Hepatocyte (in vitro differentiated cells): ENCODE results near the gene ROBO1. TPM values are rescaled to one million over a fixed set of nuclear protein-coding genes. Genes with fewer than 3 reads are reported as not detected.

ENCODE experiments used
- DNase-seq: peaks from one replicate; pipeline ENCODE4 v3.0.0-alpha.2; 2016; ENCODE audit warnings: low spot score
- H2AFZ ChIP-seq: fragments of 200-600 bp; sonication (generic); 2 replicates; pipeline ENCODE4 v1.6.0; 2016; ENCODE audit warnings: antibody characterized with exemption, mild to moderate bottlenecking
- H3K27ac ChIP-seq: fragments of 200-600 bp; sonication (generic); 2 replicates; pipeline ENCODE4 v1.5.1; 2016; ENCODE audit warnings: mild to moderate bottlenecking
- H3K27me3 ChIP-seq: fragments of 200-600 bp; sonication (generic); 2 replicates; pipeline ENCODE4 v1.6.1; 2016
- H3K36me3 ChIP-seq: fragments of 200-600 bp; sonication (generic); replicated peaks from 2 replicates; pipeline ENCODE4 v1.5.1; 2016; ENCODE audit warnings: low read depth; ENCODE audit not compliant: insufficient read depth
- H3K4me1 ChIP-seq: fragments of 200-600 bp; sonication (generic); 2 replicates; pipeline ENCODE4 v1.5.1; 2016; ENCODE audit warnings: mild to moderate bottlenecking, moderate library complexity; ENCODE audit not compliant: insufficient read depth
- H3K4me2 ChIP-seq: fragments of 200-600 bp; sonication (generic); 2 replicates; pipeline ENCODE4 v1.6.0; 2016
- H3K4me3 ChIP-seq: fragments of 200-600 bp; sonication (generic); 2 replicates; pipeline ENCODE4 v1.5.1; 2016; ENCODE audit warnings: mild to moderate bottlenecking
- H3K79me2 ChIP-seq: fragments of 200-600 bp; sonication (generic); 2 replicates; pipeline ENCODE4 v1.6.0; 2017; ENCODE audit warnings: mild to moderate bottlenecking
- H3K9me2 ChIP-seq: fragments of 200-600 bp; sonication (generic); replicated peaks from 2 replicates; pipeline ENCODE4 v1.6.0; 2017; ENCODE audit warnings: mild to moderate bottlenecking; ENCODE audit not compliant: insufficient read depth
- H3K9me3 ChIP-seq: fragments of 200-600 bp; sonication (generic); 2 replicates; pipeline ENCODE4 v1.5.1; 2016; ENCODE audit warnings: low read depth, mild to moderate bottlenecking
- H4K20me1 ChIP-seq: fragments of 200-600 bp; sonication (generic); 2 replicates; pipeline ENCODE4 v1.6.0; 2016; ENCODE audit warnings: mild to moderate bottlenecking; ENCODE audit not compliant: insufficient read depth, poor library complexity, severe bottlenecking
- EZH2 ChIP-seq: fragments of 200-600 bp; sonication (generic); IDR thresholded peaks from 2 replicates; pipeline ENCODE4 v1.6.1; 2016; ENCODE audit warnings: antibody characterized with exemption, mild to moderate bottlenecking, borderline replicate concordance
- EZH2phosphoT487 ChIP-seq: fragments of 200-600 bp; sonication (generic); IDR thresholded peaks from one replicate; pipeline ENCODE4 v1.6.1; 2018; ENCODE audit warnings: antibody characterized with exemption, mild to moderate bottlenecking, low read depth, moderate library complexity; ENCODE audit not compliant: unreplicated experiment, severe bottlenecking
- WGBS: methylation state at CpG from one replicate; pipeline ENCODE4 v1.1.6; 2016; ENCODE audit warnings: low lambda C conversion rate; ENCODE audit errors: missing lambda C conversion rate; 5-methylcytosine and 5-hydroxymethylcytosine counted together
- polyA plus RNA-seq: library from polyadenylated mRNA; unstranded; fragments of >200 nt; fragmentation: Nextera tagmentation; extraction: Ambion mirVana; gene quantifications from 2 replicates; pipeline ENCODE4 v1.2.1, GENCODE V29; 2016
- total RNA-seq: library from RNA; depleted of rRNA; stranded (reverse); fragments of >200 nt; gene quantifications from 2 replicates; pipeline ENCODE4 v1.2.3, GENCODE V29; 2014
- TF ChIP-seq, protein P1 (sequence below): fragments of 200-600 bp; sonication (generic); IDR thresholded peaks from 2 replicates; pipeline ENCODE4 v1.5.1; 2016; ENCODE audit warnings: antibody characterized with exemption, mild to moderate bottlenecking; ENCODE audit not compliant: poor library complexity

Gene ROBO1
- total and polyA plus RNA-seq, 2 experiments from 2014 or later, result 13.6 to 44.3 TPM

DNA sequence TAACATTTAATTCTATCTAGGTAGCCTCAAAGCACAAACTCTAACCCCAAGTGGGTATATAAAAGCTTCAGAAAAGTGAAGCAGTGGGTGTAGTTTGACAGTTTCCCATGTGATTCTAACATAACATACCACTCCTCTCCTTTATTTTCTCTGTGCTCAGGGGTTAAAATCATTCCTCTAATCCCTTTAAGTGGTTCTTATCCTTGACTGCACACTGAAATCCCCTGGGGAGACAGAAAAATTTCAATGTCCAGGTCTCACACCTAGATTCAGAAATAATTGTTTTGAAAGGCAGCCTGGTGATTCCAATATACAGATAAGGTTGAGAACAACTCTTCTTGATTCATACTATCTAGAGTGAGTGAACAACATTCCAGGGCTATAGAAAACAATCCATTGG is 986.4 kb downstream of the ROBO1 start:
- no peak for DNase-seq
- no peak for TF ChIP-seq EZH2
- TF ChIP-seq EZH2phosphoT487, result no peak
- TF ChIP-seq, protein P1, sequence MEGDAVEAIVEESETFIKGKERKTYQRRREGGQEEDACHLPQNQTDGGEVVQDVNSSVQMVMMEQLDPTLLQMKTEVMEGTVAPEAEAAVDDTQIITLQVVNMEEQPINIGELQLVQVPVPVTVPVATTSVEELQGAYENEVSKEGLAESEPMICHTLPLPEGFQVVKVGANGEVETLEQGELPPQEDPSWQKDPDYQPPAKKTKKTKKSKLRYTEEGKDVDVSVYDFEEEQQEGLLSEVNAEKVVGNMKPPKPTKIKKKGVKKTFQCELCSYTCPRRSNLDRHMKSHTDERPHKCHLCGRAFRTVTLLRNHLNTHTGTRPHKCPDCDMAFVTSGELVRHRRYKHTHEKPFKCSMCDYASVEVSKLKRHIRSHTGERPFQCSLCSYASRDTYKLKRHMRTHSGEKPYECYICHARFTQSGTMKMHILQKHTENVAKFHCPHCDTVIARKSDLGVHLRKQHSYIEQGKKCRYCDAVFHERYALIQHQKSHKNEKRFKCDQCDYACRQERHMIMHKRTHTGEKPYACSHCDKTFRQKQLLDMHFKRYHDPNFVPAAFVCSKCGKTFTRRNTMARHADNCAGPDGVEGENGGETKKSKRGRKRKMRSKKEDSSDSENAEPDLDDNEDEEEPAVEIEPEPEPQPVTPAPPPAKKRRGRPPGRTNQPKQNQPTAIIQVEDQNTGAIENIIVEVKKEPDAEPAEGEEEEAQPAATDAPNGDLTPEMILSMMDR, result no peak
- Histone ChIP-seq H3K9me2 (no peaks in the 10 kb centered on the region), H3K9me3 (no peaks in the 10 kb centered on the region), H3K27me3 (no peaks in the 10 kb centered on the region), H2AFZ (no peak overlapping the region), H3K4me1 (no peaks in the 10 kb centered on the region), H3K36me3 (no peaks in the 10 kb centered on the region), H3K27ac (no peak overlapping the region), H3K4me2 (no peak overlapping the region), H3K4me3 (no peak overlapping the region), H3K79me2 (peaks cover 16% of the 10 kb centered on the region), H4K20me1 (no peaks in the 10 kb centered on the region)

DNA sequence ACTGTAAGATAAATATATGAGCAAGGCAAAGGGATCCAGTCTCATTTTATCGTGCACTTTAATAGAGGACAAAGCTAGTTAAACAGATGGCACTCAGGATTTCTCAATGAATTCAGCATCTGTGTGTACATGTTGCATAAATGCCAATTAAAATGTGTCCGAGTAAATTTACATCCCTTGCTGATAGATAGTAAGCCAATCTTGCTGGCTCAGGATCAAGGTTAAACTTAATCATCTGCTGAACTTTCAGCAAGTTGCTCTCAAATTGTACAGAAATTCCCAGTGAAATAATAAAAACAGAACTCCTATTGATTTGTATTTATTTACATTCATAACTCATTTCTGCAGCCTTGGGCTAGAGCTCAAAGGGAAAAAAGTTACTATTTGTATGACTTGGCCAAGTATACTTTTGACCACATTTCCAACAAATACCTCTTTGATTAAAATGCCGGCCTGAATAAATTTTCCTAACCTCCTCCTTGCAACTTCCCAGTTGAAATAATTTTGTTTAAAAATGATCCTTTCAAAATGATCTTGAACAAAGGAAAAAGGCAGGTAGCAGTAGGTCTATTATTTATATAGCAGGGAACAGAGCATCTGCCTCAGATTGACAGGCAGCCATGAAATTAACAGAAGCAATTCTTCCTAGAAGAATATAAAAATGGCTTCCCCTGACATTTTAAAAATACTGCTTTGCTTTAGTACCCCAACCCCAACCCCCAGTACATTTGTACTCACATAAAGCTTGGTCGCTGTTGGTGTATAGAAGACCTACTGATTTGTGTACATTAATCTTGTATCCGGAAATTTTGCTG is 1001.9 kb downstream of the ROBO1 start:
- no peak for DNase-seq
- Histone ChIP-seq H3K27me3 (no peaks in the 10 kb centered on the region), H3K9me2 (no peaks in the 10 kb centered on the region), H3K9me3 (no peaks in the 10 kb centered on the region), H3K79me2 (no peaks in the 10 kb centered on the region), H3K27ac (no peak overlapping the region), H3K4me2 (no peak overlapping the region), H3K4me1 (no peaks in the 10 kb centered on the region), H3K36me3 (no peaks in the 10 kb centered on the region), H4K20me1 (no peaks in the 10 kb centered on the region), H2AFZ (no peak overlapping the region), H3K4me3 (no peak overlapping the region)
- 68% methylated on average over 5 of the region's 5 CpGs for WGBS
- TF ChIP-seq EZH2phosphoT487 (no peak), EZH2 (no peak)
- TF ChIP-seq, protein P1, result no peak

DNA sequence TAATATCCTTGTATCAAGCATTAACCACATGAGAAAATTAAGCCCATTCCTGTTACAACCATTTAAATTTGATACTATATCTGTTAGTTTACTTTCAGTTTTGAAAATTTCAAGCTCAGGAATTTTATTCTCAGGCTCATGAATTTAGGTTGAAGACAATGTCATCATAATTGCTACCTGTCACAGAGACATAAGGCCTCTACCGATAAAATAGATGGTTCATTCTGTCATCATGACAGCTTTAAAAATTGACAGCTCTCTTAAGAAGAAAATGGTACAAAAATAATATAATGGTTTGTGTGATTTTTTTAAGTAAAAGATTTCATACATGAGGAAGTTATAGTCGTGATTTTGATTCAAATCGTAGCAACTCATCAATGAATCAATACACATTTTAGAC is 1003.2 kb downstream of the ROBO1 start:
- WGBS, result 93% methylated on average over 3 of the region's 3 CpGs
- Histone ChIP-seq H4K20me1 (no peaks in the 10 kb centered on the region), H3K36me3 (no peaks in the 10 kb centered on the region), H3K4me1 (no peaks in the 10 kb centered on the region), H3K9me3 (no peaks in the 10 kb centered on the region), H3K9me2 (no peaks in the 10 kb centered on the region), H3K79me2 (no peaks in the 10 kb centered on the region), H3K27ac (no peak overlapping the region), H3K4me3 (no peak overlapping the region), H2AFZ (no peak overlapping the region), H3K27me3 (no peaks in the 10 kb centered on the region), H3K4me2 (no peak overlapping the region)
- no peak for DNase-seq
- no peak for TF ChIP-seq EZH2
- TF ChIP-seq, protein P1, result no peak
